K562 (cell line): Measurements from ENCODE around the gene PSMD11. TPM values are rescaled to one million over a fixed set of nuclear protein-coding genes. Genes with fewer than 3 reads are reported as not detected.

Source experiments
- ATAC-seq: fragments of 200-7000 bp; cut with Tn5 transposase; 3 replicates; pipeline ENCODE4 v1.9.1; 2020; ENCODE audit warnings: moderate library complexity
- BruUV-seq: library from RNA; stranded (reverse); fragments of 400-500 nt; replicated peaks from 2 replicates; lab custom pipeline; 2021; lab: Mats Ljungman, UMichigan
- CTCF ChIA-PET: fragments of 300-600 bp; formaldehyde crosslinking; extraction: SDS; loops from one replicate; lab custom pipeline; 2021; ENCODE audit warnings: low intra/inter-chr PET ratio; lab: Yijun Ruan, JAX
- POLR2A ChIA-PET: fragments of 300-600, 350-650 bp; sonication (Branson Sonifier 250); formaldehyde crosslinking; extraction: SDS; loops from one replicate; lab custom pipeline; 2021; ENCODE audit warnings: antibody characterized with exemption, inconsistent platforms; lab: Yijun Ruan, JAX
- DNase-seq, 4 experiments: peaks; one replicate each; pipeline versions ENCODE4 v3.0.0 to v3.0.0-alpha.2; 2011 to 2018; ENCODE audit warnings: low spot score in 3 of 4, mixed read lengths in 3 of 4; ENCODE audit errors: extremely low read depth in 1 of 4
- FAIRE-seq: peaks from 2 replicates; lab custom pipeline; 2011; peaks lifted over from hg19 to GRCh38; lab: Jason Lieb, UNC
- H2AFZ ChIP-seq: 2 replicates; pipeline ENCODE4 v1.6.0; 2011; ENCODE audit warnings: low read depth, low read length, control low read depth, inconsistent platforms
- H3K27ac ChIP-seq: fragments of 200-600 bp; 3 replicates; pipeline ENCODE4 v1.8.0; 2011; ENCODE audit warnings: low read depth, mild to moderate bottlenecking, control low read depth, inconsistent platforms, low read length, moderate library complexity, mixed read lengths; ENCODE audit errors: extremely low read depth
- H3K27me3 ChIP-seq, 2 experiments: fragments of 300-600 bp in 1 of 2; 2 replicates in 1 of 2; 3 replicates in 1 of 2; pipeline versions ENCODE4 v1.6.0 to v1.8.0; 2011; ENCODE audit warnings: inconsistent platforms in 2 of 2, low read length in 2 of 2, mild to moderate bottlenecking in 1 of 2, mixed read lengths in 1 of 2, moderate library complexity in 1 of 2; ENCODE audit not compliant: control insufficient read depth in 2 of 2, insufficient read depth in 2 of 2
- H3K36me3 ChIP-seq: fragments of 300-600 bp; 3 replicates; pipeline ENCODE4 v1.8.0; 2011; ENCODE audit warnings: mild to moderate bottlenecking, low read length, inconsistent platforms; ENCODE audit not compliant: control insufficient read depth, insufficient read depth
- H3K4me1 ChIP-seq, 2 experiments: fragments of 200-600 bp in 1 of 2; replicated peaks in 1 of 2; 2 replicates in 1 of 2; 3 replicates in 1 of 2; pipeline versions ENCODE4 v1.5.1 to v1.8.0; 2011; ENCODE audit warnings: inconsistent platforms in 2 of 2, low read length in 2 of 2, mild to moderate bottlenecking in 1 of 2, mixed read lengths in 1 of 2, moderate library complexity in 1 of 2; ENCODE audit not compliant: control insufficient read depth in 2 of 2, insufficient read depth in 2 of 2
- H3K4me2 ChIP-seq: 2 replicates; pipeline ENCODE4 v1.6.1; 2011; ENCODE audit warnings: low read length, control low read depth, inconsistent platforms, mixed read lengths; ENCODE audit not compliant: insufficient read depth
- H3K4me3 ChIP-seq: fragments of 200-600 bp; sonication (generic), shearing (Covaris generic); 2 replicates; pipeline ENCODE4 v1.5.1; 2016; ENCODE audit warnings: control low read depth, inconsistent platforms
- H3K79me2 ChIP-seq: fragments of 200-600 bp; 3 replicates; pipeline ENCODE4 v1.8.0; 2011; ENCODE audit warnings: low read length, inconsistent platforms; ENCODE audit not compliant: control insufficient read depth, insufficient read depth
- H3K9ac ChIP-seq, 2 experiments: 2 replicates each; pipeline versions ENCODE4 v1.6.0 to v1.6.1; 2011; ENCODE audit warnings: low read depth in 2 of 2, low read length in 2 of 2, control low read depth in 1 of 2, inconsistent platforms in 1 of 2, mild to moderate bottlenecking in 1 of 2, mixed read lengths in 1 of 2; ENCODE audit not compliant: insufficient read depth in 1 of 2
- H3K9me1 ChIP-seq: one replicate; pipeline ENCODE4 v1.6.0; 2011; ENCODE audit warnings: inconsistent platforms, mild to moderate bottlenecking, low read length, moderate library complexity; ENCODE audit not compliant: control insufficient read depth, insufficient read depth
- H3K9me3 ChIP-seq: replicated peaks from 2 replicates; pipeline ENCODE4 v1.5.1; 2011; ENCODE audit warnings: low read depth, low read length, inconsistent platforms; ENCODE audit not compliant: control insufficient read depth, insufficient read depth
- H4K20me1 ChIP-seq: replicated peaks from 2 replicates; pipeline ENCODE4 v1.6.1; 2011; ENCODE audit warnings: low read length, inconsistent platforms, mixed read lengths; ENCODE audit not compliant: control insufficient read depth, insufficient read depth
- ARNT ChIP-seq, 2 experiments: fragments of 450-650 bp; IDR thresholded peaks; 2 replicates each; pipeline ENCODE4 v1.6.1; 2016; ENCODE audit warnings: mild to moderate bottlenecking in 1 of 2
- DIDO1 ChIP-seq: fragments of 450-650 bp; IDR thresholded peaks from 2 replicates; pipeline ENCODE4 v1.6.1; 2016; ENCODE audit warnings: low read depth, missing biosample characterization, missing genetic modification characterization
- FOXJ2 ChIP-seq: fragments of 200-800 bp; sonication (Bioruptor generic); IDR thresholded peaks from 2 replicates; pipeline ENCODE4 v1.6.1; 2016; ENCODE audit warnings: missing genetic modification characterization, missing compliant biosample characterization
- HEY1 ChIP-seq: fragments of 250-450 bp; sonication (Bioruptor Pico); IDR thresholded peaks from 2 replicates; pipeline ENCODE4 v1.5.0; 2020; ENCODE audit warnings: mild to moderate bottlenecking, moderate library complexity, borderline replicate concordance
- KAT7 ChIP-seq: sonication (generic); formaldehyde crosslinking; IDR thresholded peaks from 2 replicates; pipeline ENCODE4 v1.8.0; 2022; ENCODE audit warnings: missing genetic modification reagents, mild to moderate bottlenecking, borderline replicate concordance
- SMAD2 ChIP-seq: fragments of 150-350 bp; IDR thresholded peaks from 2 replicates; pipeline ENCODE4 v1.6.1; 2014; ENCODE audit warnings: low read depth, mild to moderate bottlenecking, low read length
- STAG1 ChIP-seq: sonication (generic); formaldehyde crosslinking; IDR thresholded peaks from 2 replicates; pipeline ENCODE4 v1.5.0; 2020; ENCODE audit warnings: missing genetic modification reagents, borderline replicate concordance
- TGIF2 ChIP-seq: sonication (generic); formaldehyde crosslinking; IDR thresholded peaks from 2 replicates; pipeline ENCODE4 v1.8.1; 2022; ENCODE audit warnings: mild to moderate bottlenecking, missing genetic modification reagents, moderate library complexity
- ZNF695 ChIP-seq: fragments of 450-650 bp; formaldehyde crosslinking; IDR thresholded peaks from 2 replicates; pipeline ENCODE4 v1.4.0; 2020; ENCODE audit warnings: mild to moderate bottlenecking, moderate library complexity
- ZNF707 ChIP-seq: fragments of 250-450 bp; sonication (Bioruptor Pico); conservative IDR thresholded peaks from 2 replicates; pipeline ENCODE4 v1.8.0; 2022; ENCODE audit warnings: inconsistent platforms, mild to moderate bottlenecking, moderate library complexity
- ZSCAN29 ChIP-seq: fragments of 450-650 bp; IDR thresholded peaks from 2 replicates; pipeline ENCODE4 v1.6.1; 2017
- WGBS: fragments of 100-300 bp; shearing (Covaris generic); methylation state at CpG from one replicate; pipeline ENCODE4 v1.1.6; 2016; ENCODE audit warnings: low coverage, mixed read lengths; ENCODE audit not compliant: insufficient coverage; ENCODE audit errors: missing lambda C conversion rate; 5-methylcytosine and 5-hydroxymethylcytosine counted together
- in situ Hi-C: fragments of 300-500 bp; cut with MboI; formaldehyde crosslinking; loops from 4 replicates; pipeline ENCODE4 v1.15.0; 2018; ENCODE audit warnings: inconsistent platforms, mixed read lengths
- intact Hi-C: fragments of 100-400 bp; cut with micrococcal nuclease; formaldehyde crosslinking; loops from 2 replicates; pipeline ENCODE4 v1.14.2; 2022
- polyA plus RNA-seq, 8 experiments: library from polyadenylated mRNA; depleted of rRNA in 4 of 8; stranded (reverse) in 5 of 8; unstranded in 3 of 8; fragments of >200 nt; fragmentation: Nextera tagmentation in 2 of 8; fragmentation: Illumina TruSeq in 1 of 8; extraction: Ambion mirVana in 2 of 8; extraction: Trizol in 1 of 8; gene quantifications; 2 replicates each; pipeline versions ENCODE4 v1.2.1 to v1.2.3, GENCODE V29; 2011 to 2014; ENCODE audit warnings: inconsistent platforms in 1 of 8, missing spikeins in 1 of 8
- total RNA-seq, 7 experiments: library from RNA; depleted of rRNA in 6 of 7; stranded (reverse); fragments of >200 nt in 6 of 7; fragmentation: Illumina TruSeq in 2 of 7; extraction: Trizol in 2 of 7; gene quantifications; 2 replicates each; pipeline versions ENCODE4 v1.2.1 to v1.2.3, GENCODE V29; 2011 to 2021; ENCODE audit warnings: low replicate concordance in 1 of 7
- TF ChIP-seq, protein P1 (sequence below): fragments of 250-450 bp; sonication (Bioruptor Pico); IDR thresholded peaks from 2 replicates; pipeline ENCODE4 v1.8.0; 2021; ENCODE audit warnings: borderline replicate concordance, mild to moderate bottlenecking, moderate library complexity; ENCODE audit not compliant: poor library complexity, severe bottlenecking
- TF ChIP-seq, protein P2 (sequence below): fragments of 450-650 bp; IDR thresholded peaks from 2 replicates; pipeline ENCODE4 v1.6.1; 2016; ENCODE audit warnings: mild to moderate bottlenecking
- TF ChIP-seq, protein P3 (sequence below): fragments of 250-450 bp; sonication (Bioruptor Pico); IDR thresholded peaks from 2 replicates; pipeline ENCODE4 v1.5.0; 2020; ENCODE audit warnings: mild to moderate bottlenecking
- TF ChIP-seq, protein P4 (sequence below): fragments of 450-650 bp; IDR thresholded peaks from 2 replicates; pipeline ENCODE4 v1.6.1; 2016; ENCODE audit warnings: low read depth, mild to moderate bottlenecking, moderate library complexity

PSMD11 gene
- total and polyA plus RNA-seq, 9 of the 15 experiments (the other 6 are each of a cell fraction or from before 2014, with no cell fraction given): 104 to 378 (median 158) TPM

DNA sequence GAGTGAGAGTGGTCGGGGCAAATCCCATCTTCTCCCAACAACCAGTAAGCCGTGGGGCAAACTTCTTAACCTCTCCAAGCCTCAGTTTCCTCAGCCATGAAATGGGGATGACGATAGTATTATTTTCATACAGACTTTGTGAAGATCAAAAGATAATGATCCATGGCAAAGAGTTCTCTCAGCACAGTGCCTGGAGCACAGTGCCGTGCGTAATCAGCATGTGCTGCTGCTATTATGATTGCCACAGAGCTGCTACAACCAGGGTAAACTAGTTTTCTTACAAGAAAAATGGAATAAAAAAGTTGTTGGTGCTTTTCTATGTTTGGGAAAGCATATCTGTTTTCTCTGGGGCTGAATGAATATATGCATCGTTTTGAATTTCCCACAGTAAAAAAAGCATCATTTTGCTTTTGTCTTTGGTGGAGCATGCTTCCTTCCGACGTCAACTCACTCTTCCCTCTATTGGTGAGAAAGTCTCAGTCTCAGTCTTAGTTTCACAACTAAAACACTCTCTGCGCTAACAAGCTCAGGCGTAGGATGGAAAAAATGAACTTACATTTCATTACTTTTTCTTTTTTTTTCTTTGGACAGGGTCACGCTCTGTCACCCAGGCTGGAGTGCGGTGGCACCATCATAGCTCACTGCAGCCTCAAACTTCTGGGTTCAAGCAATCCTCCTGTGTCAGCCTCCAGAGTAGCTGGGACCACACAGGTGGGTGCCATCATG lies 79.7 kb downstream of the PSMD11 start:
- no peak for ATAC-seq
- no peaks in the 10 kb centered on the region for H3K9me3 ChIP-seq
- no peaks in the 10 kb centered on the region; the same call in 2 of the 3 replicates for H3K36me3 ChIP-seq
- ChIA-PET CTCF (no interaction called here), POLR2A (interaction anchor here (0.9 to 2.8 kb wide), 2 partner anchors 10 to 11 kb away, joined by 3 to 8 read pairs; no protein-coding TSS in a partner anchor)
- no peak for FAIRE-seq
- no peak overlapping the region for H3K9ac ChIP-seq
- intact Hi-C loops: no loop called here
- no peak overlapping the region for H3K27ac ChIP-seq
- no peaks in the 10 kb centered on the region for H4K20me1 ChIP-seq
- in situ Hi-C loops: no loop called here
- 74% methylated on average over 12 of the region's 12 CpGs for WGBS
- H3K9me1 ChIP-seq: no peaks in the 10 kb centered on the region
- DNase-seq: no peak
- no TSS peak for BruUV-seq
- H3K4me2 ChIP-seq: no peak overlapping the region
- no peaks in the 10 kb centered on the region for H3K27me3 ChIP-seq
- no peak overlapping the region for H3K4me3 ChIP-seq
- no peak overlapping the region for H2AFZ ChIP-seq
- H3K79me2 ChIP-seq: no peaks in the 10 kb centered on the region
- peaks cover 2 to 8% of the 10 kb centered on the region in 2 experiments; a peak in 2 of 5 replicates for H3K4me1 ChIP-seq
- TF ChIP-seq ZSCAN29 (no peak), KAT7 (CRISPR knock-in tag) (no peak), ZNF707 (CRISPR knock-in tag) (no peak), STAG1 (no peak), ZNF695 (CRISPR knock-in tag) (no peak), HEY1 (CRISPR knock-in tag) (no peak), DIDO1 (no peak), SMAD2 (no peak), TGIF2 (no peak), FOXJ2 (tag) (no peak), ARNT (IDR thresholded peaks at IDR 0.05) (no peak)
- TF ChIP-seq, protein P1, sequence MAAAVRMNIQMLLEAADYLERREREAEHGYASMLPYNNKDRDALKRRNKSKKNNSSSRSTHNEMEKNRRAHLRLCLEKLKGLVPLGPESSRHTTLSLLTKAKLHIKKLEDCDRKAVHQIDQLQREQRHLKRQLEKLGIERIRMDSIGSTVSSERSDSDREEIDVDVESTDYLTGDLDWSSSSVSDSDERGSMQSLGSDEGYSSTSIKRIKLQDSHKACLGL: no peak
- TF ChIP-seq, protein P2, sequence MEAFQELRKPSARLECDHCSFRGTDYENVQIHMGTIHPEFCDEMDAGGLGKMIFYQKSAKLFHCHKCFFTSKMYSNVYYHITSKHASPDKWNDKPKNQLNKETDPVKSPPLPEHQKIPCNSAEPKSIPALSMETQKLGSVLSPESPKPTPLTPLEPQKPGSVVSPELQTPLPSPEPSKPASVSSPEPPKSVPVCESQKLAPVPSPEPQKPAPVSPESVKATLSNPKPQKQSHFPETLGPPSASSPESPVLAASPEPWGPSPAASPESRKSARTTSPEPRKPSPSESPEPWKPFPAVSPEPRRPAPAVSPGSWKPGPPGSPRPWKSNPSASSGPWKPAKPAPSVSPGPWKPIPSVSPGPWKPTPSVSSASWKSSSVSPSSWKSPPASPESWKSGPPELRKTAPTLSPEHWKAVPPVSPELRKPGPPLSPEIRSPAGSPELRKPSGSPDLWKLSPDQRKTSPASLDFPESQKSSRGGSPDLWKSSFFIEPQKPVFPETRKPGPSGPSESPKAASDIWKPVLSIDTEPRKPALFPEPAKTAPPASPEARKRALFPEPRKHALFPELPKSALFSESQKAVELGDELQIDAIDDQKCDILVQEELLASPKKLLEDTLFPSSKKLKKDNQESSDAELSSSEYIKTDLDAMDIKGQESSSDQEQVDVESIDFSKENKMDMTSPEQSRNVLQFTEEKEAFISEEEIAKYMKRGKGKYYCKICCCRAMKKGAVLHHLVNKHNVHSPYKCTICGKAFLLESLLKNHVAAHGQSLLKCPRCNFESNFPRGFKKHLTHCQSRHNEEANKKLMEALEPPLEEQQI: no peak
- TF ChIP-seq, protein P3, sequence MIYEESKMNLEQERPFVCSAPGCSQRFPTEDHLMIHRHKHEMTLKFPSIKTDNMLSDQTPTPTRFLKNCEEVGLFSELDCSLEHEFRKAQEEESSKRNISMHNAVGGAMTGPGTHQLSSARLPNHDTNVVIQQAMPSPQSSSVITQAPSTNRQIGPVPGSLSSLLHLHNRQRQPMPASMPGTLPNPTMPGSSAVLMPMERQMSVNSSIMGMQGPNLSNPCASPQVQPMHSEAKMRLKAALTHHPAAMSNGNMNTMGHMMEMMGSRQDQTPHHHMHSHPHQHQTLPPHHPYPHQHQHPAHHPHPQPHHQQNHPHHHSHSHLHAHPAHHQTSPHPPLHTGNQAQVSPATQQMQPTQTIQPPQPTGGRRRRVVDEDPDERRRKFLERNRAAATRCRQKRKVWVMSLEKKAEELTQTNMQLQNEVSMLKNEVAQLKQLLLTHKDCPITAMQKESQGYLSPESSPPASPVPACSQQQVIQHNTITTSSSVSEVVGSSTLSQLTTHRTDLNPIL: no peak
- TF ChIP-seq, protein P4, sequence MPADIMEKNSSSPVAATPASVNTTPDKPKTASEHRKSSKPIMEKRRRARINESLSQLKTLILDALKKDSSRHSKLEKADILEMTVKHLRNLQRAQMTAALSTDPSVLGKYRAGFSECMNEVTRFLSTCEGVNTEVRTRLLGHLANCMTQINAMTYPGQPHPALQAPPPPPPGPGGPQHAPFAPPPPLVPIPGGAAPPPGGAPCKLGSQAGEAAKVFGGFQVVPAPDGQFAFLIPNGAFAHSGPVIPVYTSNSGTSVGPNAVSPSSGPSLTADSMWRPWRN: no peak
